Type B pancreatic cell (in vitro differentiated cells): ENCODE measurements around the gene TGFBR3. TPM values are rescaled to one million over a fixed set of nuclear protein-coding genes. Genes with fewer than 3 reads are reported as not detected.

ENCODE experiments used
- DNase-seq: peaks from one replicate; pipeline ENCODE4 v3.0.0; 2021; ENCODE audit warnings: mixed read lengths; ENCODE audit not compliant: unreplicated experiment; ENCODE audit errors: extremely low spot score
- H3K27ac Mint-ChIP-seq: 2 replicates; pipeline ENCODE4 v1.8.0; 2021; ENCODE audit warnings: mild to moderate bottlenecking, mixed read lengths
- H3K27me3 Mint-ChIP-seq: 2 replicates; pipeline ENCODE4 v1.8.0; 2021; ENCODE audit warnings: mixed read lengths
- H3K36me3 Mint-ChIP-seq: 2 replicates; pipeline ENCODE4 v1.8.0; 2021; ENCODE audit warnings: mixed read lengths
- H3K4me1 Mint-ChIP-seq: one replicate; pipeline ENCODE4 v1.8.0; 2021; ENCODE audit warnings: mixed read lengths; ENCODE audit not compliant: unreplicated experiment
- H3K4me3 Mint-ChIP-seq: 2 replicates; pipeline ENCODE4 v1.8.0; 2021; ENCODE audit warnings: mild to moderate bottlenecking, mixed read lengths
- H3K9me3 Mint-ChIP-seq: 2 replicates; pipeline ENCODE4 v1.8.0; 2021; ENCODE audit warnings: mixed read lengths
- total RNA-seq: library from RNA; stranded (reverse); gene quantifications from 2 replicates; pipeline ENCODE4 v1.2.1, GENCODE V29; 2021; ENCODE audit warnings: low replicate concordance
- TF ChIP-seq, protein P1 (sequence below): fragments of 200-600 bp; sonication (generic); conservative IDR thresholded peaks from 2 replicates; pipeline ENCODE4 v1.5.0; 2021; ENCODE audit warnings: antibody characterized with exemption, mild to moderate bottlenecking

The TGFBR3 gene
- total RNA-seq, 1 donor from 2014 or later, result 33.5 TPM

DNA sequence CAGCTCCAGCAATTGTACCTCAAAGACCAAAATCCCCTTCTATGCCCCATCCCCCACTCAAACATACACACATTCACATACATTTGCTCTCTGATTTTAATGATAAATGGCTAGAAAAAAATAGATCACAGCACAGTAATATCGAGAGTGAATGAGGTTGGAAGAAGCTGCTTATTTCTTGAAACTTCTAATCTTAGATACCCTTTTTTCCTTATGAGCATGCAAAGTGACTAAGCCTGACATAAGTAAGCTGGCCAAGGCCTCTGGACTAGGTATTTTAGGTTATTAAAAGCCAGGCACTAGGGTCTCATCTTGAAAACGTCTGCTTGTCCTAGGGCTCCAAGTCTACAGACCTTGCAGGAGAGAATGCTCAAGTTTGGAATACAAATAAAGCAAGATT, 133.6 kb downstream of the TGFBR3 start:
- H3K9me3 Mint-ChIP-seq, result peaks cover 11% of the 10 kb centered on the region
- H3K4me3 Mint-ChIP-seq, result no peak overlapping the region
- no peak for DNase-seq
- H3K4me1 Mint-ChIP-seq, result peaks cover 9% of the 10 kb centered on the region
- H3K36me3 Mint-ChIP-seq, result peaks cover 12% of the 10 kb centered on the region
- H3K27me3 Mint-ChIP-seq, result no peaks in the 10 kb centered on the region
- H3K27ac Mint-ChIP-seq, result no peak overlapping the region
- TF ChIP-seq, protein P1, sequence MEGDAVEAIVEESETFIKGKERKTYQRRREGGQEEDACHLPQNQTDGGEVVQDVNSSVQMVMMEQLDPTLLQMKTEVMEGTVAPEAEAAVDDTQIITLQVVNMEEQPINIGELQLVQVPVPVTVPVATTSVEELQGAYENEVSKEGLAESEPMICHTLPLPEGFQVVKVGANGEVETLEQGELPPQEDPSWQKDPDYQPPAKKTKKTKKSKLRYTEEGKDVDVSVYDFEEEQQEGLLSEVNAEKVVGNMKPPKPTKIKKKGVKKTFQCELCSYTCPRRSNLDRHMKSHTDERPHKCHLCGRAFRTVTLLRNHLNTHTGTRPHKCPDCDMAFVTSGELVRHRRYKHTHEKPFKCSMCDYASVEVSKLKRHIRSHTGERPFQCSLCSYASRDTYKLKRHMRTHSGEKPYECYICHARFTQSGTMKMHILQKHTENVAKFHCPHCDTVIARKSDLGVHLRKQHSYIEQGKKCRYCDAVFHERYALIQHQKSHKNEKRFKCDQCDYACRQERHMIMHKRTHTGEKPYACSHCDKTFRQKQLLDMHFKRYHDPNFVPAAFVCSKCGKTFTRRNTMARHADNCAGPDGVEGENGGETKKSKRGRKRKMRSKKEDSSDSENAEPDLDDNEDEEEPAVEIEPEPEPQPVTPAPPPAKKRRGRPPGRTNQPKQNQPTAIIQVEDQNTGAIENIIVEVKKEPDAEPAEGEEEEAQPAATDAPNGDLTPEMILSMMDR, result no peak

DNA sequence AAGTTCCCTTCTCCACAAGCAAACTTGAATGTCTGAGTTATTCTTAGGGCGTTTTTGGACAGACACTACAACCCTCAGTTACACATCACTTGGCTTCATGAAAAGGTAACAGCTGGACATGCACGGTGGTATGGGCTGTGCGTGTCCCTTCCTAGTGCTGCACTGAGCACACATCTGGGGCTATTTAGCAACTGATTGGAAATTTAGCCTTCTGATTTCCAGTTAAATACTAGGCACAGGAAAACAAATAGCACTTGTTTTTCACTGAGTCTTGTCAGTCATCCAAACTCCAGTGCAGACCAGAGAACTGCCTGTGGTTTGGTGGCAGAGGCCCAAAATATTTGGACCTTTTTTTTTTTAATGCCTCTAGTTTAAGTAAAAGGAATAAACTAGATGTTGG, 134.7 kb downstream of the TGFBR3 start:
- Mint-ChIP-seq H3K36me3 (peaks cover 20% of the 10 kb centered on the region), H3K27me3 (no peaks in the 10 kb centered on the region), H3K4me3 (no peak overlapping the region), H3K9me3 (peaks cover 21% of the 10 kb centered on the region), H3K4me1 (peaks cover 9% of the 10 kb centered on the region), H3K27ac (no peak overlapping the region)
- TF ChIP-seq, protein P1, result no peak
- DNase-seq, result no peak

DNA sequence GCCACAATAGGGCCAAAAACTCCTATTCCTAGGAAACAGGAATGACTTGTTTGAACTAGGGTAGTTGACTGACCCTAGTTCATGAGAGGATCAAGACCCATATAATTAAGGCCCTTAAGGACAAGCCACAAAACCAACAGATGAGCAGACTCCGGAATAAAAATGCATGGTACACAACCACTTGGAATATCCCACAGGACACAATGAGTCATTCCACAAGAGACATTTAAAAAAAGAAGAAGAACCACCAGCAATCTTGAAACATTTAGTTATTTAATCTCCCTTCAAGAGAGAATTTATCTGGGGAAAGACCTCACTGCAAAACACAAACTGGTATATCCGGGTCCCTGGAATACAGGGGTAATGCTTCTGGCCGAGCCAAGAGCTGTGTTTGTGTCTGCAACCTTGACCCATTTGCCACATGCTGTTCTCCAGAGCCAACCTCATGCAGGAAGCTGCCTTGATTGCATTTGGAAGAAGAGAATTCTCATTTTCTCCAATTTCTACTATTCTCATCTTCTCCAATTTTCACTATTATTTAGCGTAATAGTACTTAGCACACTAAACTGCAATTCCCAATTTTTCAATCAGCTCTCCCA, 135.5 kb downstream of the TGFBR3 start:
- Mint-ChIP-seq H3K4me1 (peaks cover 11% of the 10 kb centered on the region), H3K27me3 (no peaks in the 10 kb centered on the region), H3K36me3 (peaks cover 24% of the 10 kb centered on the region), H3K27ac (no peak overlapping the region), H3K4me3 (no peak overlapping the region), H3K9me3 (peaks cover 26% of the 10 kb centered on the region)
- TF ChIP-seq, protein P1, result no peak
- no peak for DNase-seq

DNA sequence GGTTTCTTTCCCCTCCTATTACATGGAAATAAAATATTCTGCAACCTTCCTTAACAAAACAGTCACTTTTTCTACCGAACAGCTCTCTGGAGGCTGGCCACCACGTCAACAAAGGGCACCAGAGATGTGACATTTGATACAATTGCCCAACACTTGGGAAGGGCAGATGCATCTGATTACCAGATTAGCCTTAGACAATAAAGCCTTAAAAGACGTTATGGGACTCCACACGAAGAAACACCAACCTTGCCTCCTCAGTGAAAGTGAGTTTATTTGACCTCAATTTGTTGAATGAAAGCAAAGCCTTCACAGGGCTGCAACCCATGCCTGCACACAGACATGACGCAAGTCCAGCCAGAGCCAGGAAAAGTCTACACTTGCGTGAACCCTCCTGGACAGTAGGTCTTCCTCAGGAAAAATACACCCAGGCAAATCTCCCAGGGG, 136.1 kb downstream of the TGFBR3 start:
- Mint-ChIP-seq H3K36me3 (peaks cover 24% of the 10 kb centered on the region), H3K4me3 (no peak overlapping the region), H3K9me3 (peaks cover 26% of the 10 kb centered on the region), H3K4me1 (peaks cover 8% of the 10 kb centered on the region), H3K27me3 (no peaks in the 10 kb centered on the region), H3K27ac (no peak overlapping the region)
- no peak for DNase-seq
- TF ChIP-seq, protein P1, result no peak

DNA sequence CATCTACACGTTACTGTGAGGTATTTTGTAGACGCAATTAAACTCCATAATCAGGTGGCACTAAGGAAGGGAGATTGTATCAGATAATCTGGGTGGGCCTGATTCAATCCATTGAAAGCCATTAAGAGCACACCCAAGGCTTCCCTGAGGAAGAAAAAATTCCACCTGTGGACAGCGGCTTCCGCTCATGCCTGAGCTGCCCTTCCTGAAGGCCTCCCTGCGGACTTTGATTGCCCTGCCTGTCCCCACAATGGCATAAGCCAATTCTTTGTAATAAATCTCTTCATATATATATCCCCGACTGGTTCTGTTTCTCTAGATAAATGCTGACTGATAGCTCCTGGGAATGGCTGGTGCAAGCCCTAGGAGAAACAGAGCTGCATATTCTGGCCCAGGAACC, 138.3 kb downstream of the TGFBR3 start:
- peaks cover 24% of the 10 kb centered on the region for H3K36me3 Mint-ChIP-seq
- no peak overlapping the region for H3K4me3 Mint-ChIP-seq
- H3K27ac Mint-ChIP-seq, result no peak overlapping the region
- H3K9me3 Mint-ChIP-seq, result peaks cover 26% of the 10 kb centered on the region
- TF ChIP-seq, protein P1, result no peak
- H3K27me3 Mint-ChIP-seq, result no peaks in the 10 kb centered on the region
- no peak for DNase-seq
- H3K4me1 Mint-ChIP-seq, result peaks cover 13% of the 10 kb centered on the region
